ENCODE measurements around the gene SERPINF2.

The SERPINF2 gene

GRCh38 chr17:1732241-1732832 is 10.3 kb upstream of the SERPINF2 start:
- H3K4me2 ChIP-seq (ENCODE audit: low read depth, low read length, poor library complexity, severe bottlenecking), result no peak overlapping the region
- H3K79me2 ChIP-seq (ENCODE audit: insufficient read depth, low read length), result no peaks in the 10 kb centered on the region
- no peak overlapping the region for H3K27ac ChIP-seq (ENCODE audit: low read depth, low read length)

GRCh38 chr17:1732833-1733321 is 9.8 kb upstream of the SERPINF2 start:
- H3K9ac ChIP-seq (ENCODE audit: low read length), result no peak overlapping the region
- no peak overlapping the region for H2AFZ ChIP-seq (ENCODE audit: low read depth, low read length, severe bottlenecking)
- H3F3A ChIP-seq (ENCODE audit: insufficient read depth), result no peaks in the 10 kb centered on the region
- no peaks in the 10 kb centered on the region for H3K79me2 ChIP-seq (ENCODE audit: insufficient read depth, low read length)
- H3K27ac ChIP-seq (ENCODE audit: low read depth, low read length), result no peak overlapping the region
- H3K27me3 ChIP-seq (ENCODE audit: low read length), result no peaks in the 10 kb centered on the region
- TF ChIP-seq CTCF (IDR thresholded peaks at IDR 0.05; ENCODE audit: insufficient read depth, low read length, poor library complexity, severe bottlenecking), result no peak
- TF ChIP-seq EZH2phosphoT487 (conservative IDR thresholded peaks at IDR 0.05; ENCODE audit: low read length), result no peak
- no peaks in the 10 kb centered on the region for H3K9me3 ChIP-seq (ENCODE audit: insufficient read depth, low read length)
- no peaks in the 10 kb centered on the region for H4K20me1 ChIP-seq (ENCODE audit: low read depth, low read length)
- no peaks in the 10 kb centered on the region for H3K9me2 ChIP-seq (replicated peaks; ENCODE audit: insufficient read depth, low read length)
- H3K4me3 ChIP-seq (ENCODE audit: insufficient read depth, low read length, poor library complexity, severe bottlenecking), result no peak overlapping the region
- no peak overlapping the region for H3K4me2 ChIP-seq (ENCODE audit: low read depth, low read length, poor library complexity, severe bottlenecking)
- H3K36me3 ChIP-seq (ENCODE audit: low read length), result no peaks in the 10 kb centered on the region

More at GRCh38 chr17:1732241-1732832, 10.3 kb upstream of the SERPINF2 start:
- Histone ChIP-seq H2AFZ (ENCODE audit: low read depth, low read length, severe bottlenecking) (no peak overlapping the region), H3K9ac (ENCODE audit: low read length) (no peak overlapping the region), H3K36me3 (ENCODE audit: low read length) (no peaks in the 10 kb centered on the region), H4K20me1 (ENCODE audit: low read depth, low read length) (no peaks in the 10 kb centered on the region), H3K9me3 (ENCODE audit: insufficient read depth, low read length) (no peaks in the 10 kb centered on the region), H3F3A (ENCODE audit: insufficient read depth) (no peaks in the 10 kb centered on the region), H3K9me2 (replicated peaks; ENCODE audit: insufficient read depth, low read length) (no peaks in the 10 kb centered on the region), H3K27me3 (ENCODE audit: low read length) (no peaks in the 10 kb centered on the region), H3K4me3 (ENCODE audit: insufficient read depth, low read length, poor library complexity, severe bottlenecking) (no peak overlapping the region)
- no peak for TF ChIP-seq CTCF (IDR thresholded peaks at IDR 0.05; ENCODE audit: insufficient read depth, low read length, poor library complexity, severe bottlenecking)
- no peak for TF ChIP-seq EZH2phosphoT487 (conservative IDR thresholded peaks at IDR 0.05; ENCODE audit: low read length)

DNA sequence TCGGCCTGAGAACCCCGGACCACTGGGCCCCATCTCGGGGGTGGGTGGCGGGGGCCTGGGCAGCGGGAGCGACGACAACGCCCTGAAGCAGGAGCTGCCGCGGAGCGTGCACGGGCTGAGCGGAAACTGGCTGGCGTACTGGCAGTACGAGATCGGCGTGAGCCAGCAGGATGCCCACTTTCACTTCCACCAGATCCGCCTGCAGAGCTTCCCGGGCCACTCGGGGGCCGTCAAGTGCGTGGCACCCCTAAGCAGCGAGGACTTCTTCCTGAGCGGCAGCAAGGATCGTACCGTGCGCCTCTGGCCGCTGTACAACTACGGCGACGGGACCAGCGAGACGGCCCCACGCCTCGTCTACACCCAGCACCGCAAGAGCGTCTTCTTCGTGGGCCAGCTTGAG is 8.9 kb upstream of the SERPINF2 start:
- no peak for TF ChIP-seq EZH2phosphoT487 (conservative IDR thresholded peaks at IDR 0.05; ENCODE audit: low read length)
- no peak for TF ChIP-seq CTCF (IDR thresholded peaks at IDR 0.05; ENCODE audit: insufficient read depth, low read length, poor library complexity, severe bottlenecking)
- no peak overlapping the region for H3K27ac ChIP-seq (ENCODE audit: low read depth, low read length)
- H3K4me2 ChIP-seq (ENCODE audit: low read depth, low read length, poor library complexity, severe bottlenecking), result no peak overlapping the region
- no peaks in the 10 kb centered on the region for H3F3A ChIP-seq (ENCODE audit: insufficient read depth)
- no peaks in the 10 kb centered on the region for H3K36me3 ChIP-seq (ENCODE audit: low read length)
- no peaks in the 10 kb centered on the region for H3K27me3 ChIP-seq (ENCODE audit: low read length)
- H3K9me3 ChIP-seq (ENCODE audit: insufficient read depth, low read length), result no peaks in the 10 kb centered on the region
- no peaks in the 10 kb centered on the region for H3K79me2 ChIP-seq (ENCODE audit: insufficient read depth, low read length)
- no peak overlapping the region for H3K9ac ChIP-seq (ENCODE audit: low read length)
- H3K9me2 ChIP-seq (replicated peaks; ENCODE audit: insufficient read depth, low read length), result no peaks in the 10 kb centered on the region
- no peak overlapping the region for H3K4me3 ChIP-seq (ENCODE audit: insufficient read depth, low read length, poor library complexity, severe bottlenecking)
- no peaks in the 10 kb centered on the region for H4K20me1 ChIP-seq (ENCODE audit: low read depth, low read length)
- no peak overlapping the region for H2AFZ ChIP-seq (ENCODE audit: low read depth, low read length, severe bottlenecking)

Measured in SU-DHL-6 (cell line).